ENCODE measurements around the gene UBR4. TPM values are rescaled to one million over a fixed set of nuclear protein-coding genes. Genes with fewer than 3 reads are reported as not detected.

Gene UBR4
- polyA plus RNA-seq, 1 of the 3 experiments (the other 2 are of a cell fraction): 68.7 TPM

DNA sequence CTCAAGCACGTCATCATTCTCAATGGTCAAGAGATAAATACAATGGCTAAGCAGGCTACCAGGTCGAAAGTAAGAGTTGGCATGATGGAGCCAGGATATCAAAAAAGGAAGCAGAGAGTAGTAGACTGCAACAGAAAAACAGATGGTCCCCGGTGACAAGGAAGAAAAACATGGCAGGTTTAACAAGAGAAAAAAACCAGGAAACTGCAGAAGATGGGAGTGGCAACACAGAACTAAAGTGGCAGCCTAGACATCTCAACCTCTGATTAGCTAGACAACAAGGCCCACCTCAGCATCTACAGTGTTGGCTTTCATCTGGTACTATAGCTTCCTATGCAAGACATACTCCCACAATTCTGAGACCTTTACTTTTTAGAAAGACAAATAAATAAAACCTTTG is 3.1 kb downstream of the UBR4 start:
- CTCF ChIA-PET: interaction anchor here (0.9 to 1.9 kb wide), 2 partner anchors 9 to 11 kb away, joined by 3 to 6 read pairs; no protein-coding TSS in a partner anchor
- peaks cover 27% of the 10 kb centered on the region for H3F3A ChIP-seq (replicated peaks; ENCODE audit: insufficient read depth)
- no peak overlapping the region for H3K27ac ChIP-seq (ENCODE audit: low read depth in 2 of 2, low read length in 1 of 2)
- no peak overlapping the region for H3K9ac ChIP-seq
- H4K20me1 ChIP-seq (ENCODE audit: insufficient read depth): peaks cover 75% of the 10 kb centered on the region
- H3K79me2 ChIP-seq (ENCODE audit: insufficient read depth): peaks cover 100% of the 10 kb centered on the region
- H3K4me3 ChIP-seq (ENCODE audit: low read depth in 2 of 2, low read length in 1 of 2): no peak overlapping the region
- 89% methylated on average over 3 of the region's 3 CpGs for WGBS (ENCODE audit: low lambda C conversion rate)
- DNase-seq: no peak
- no peak overlapping the region for H3K4me2 ChIP-seq
- TF ChIP-seq RXRA (IDR thresholded peaks at IDR 0.05; ENCODE audit: borderline replicate concordance, low read depth): no peak
- no peak for TF ChIP-seq MXI1 (IDR thresholded peaks at IDR 0.05; ENCODE audit: low read depth, low read length)
- TF ChIP-seq, protein P1, sequence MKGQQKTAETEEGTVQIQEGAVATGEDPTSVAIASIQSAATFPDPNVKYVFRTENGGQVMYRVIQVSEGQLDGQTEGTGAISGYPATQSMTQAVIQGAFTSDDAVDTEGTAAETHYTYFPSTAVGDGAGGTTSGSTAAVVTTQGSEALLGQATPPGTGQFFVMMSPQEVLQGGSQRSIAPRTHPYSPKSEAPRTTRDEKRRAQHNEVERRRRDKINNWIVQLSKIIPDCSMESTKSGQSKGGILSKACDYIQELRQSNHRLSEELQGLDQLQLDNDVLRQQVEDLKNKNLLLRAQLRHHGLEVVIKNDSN (IDR thresholded peaks at IDR 0.05; ENCODE audit: borderline replicate concordance, low read depth): no peak
- TF ChIP-seq, protein P2, sequence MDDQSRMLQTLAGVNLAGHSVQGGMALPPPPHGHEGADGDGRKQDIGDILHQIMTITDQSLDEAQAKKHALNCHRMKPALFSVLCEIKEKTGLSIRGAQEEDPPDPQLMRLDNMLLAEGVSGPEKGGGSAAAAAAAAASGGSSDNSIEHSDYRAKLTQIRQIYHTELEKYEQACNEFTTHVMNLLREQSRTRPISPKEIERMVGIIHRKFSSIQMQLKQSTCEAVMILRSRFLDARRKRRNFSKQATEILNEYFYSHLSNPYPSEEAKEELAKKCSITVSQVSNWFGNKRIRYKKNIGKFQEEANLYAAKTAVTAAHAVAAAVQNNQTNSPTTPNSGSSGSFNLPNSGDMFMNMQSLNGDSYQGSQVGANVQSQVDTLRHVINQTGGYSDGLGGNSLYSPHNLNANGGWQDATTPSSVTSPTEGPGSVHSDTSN (IDR thresholded peaks at IDR 0.05): no peak
- TF ChIP-seq SMC3 (IDR thresholded peaks at IDR 0.05; ENCODE audit: low read depth, low read length): no peak
- TF ChIP-seq SIN3A (IDR thresholded peaks at IDR 0.05; ENCODE audit: borderline replicate concordance, low read depth, low read length): no peak
- TF ChIP-seq ELF1 (IDR thresholded peaks at IDR 0.05): no peak
- TF ChIP-seq FOXJ3 (CRISPR knock-in tag; IDR thresholded peaks at IDR 0.05): no peak
- TF ChIP-seq, protein P3, sequence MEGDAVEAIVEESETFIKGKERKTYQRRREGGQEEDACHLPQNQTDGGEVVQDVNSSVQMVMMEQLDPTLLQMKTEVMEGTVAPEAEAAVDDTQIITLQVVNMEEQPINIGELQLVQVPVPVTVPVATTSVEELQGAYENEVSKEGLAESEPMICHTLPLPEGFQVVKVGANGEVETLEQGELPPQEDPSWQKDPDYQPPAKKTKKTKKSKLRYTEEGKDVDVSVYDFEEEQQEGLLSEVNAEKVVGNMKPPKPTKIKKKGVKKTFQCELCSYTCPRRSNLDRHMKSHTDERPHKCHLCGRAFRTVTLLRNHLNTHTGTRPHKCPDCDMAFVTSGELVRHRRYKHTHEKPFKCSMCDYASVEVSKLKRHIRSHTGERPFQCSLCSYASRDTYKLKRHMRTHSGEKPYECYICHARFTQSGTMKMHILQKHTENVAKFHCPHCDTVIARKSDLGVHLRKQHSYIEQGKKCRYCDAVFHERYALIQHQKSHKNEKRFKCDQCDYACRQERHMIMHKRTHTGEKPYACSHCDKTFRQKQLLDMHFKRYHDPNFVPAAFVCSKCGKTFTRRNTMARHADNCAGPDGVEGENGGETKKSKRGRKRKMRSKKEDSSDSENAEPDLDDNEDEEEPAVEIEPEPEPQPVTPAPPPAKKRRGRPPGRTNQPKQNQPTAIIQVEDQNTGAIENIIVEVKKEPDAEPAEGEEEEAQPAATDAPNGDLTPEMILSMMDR (IDR thresholded peaks at IDR 0.05): no peak
- TF ChIP-seq POLR2AphosphoS5 (IDR thresholded peaks at IDR 0.05; ENCODE audit: low read depth, low read length): no peak
- no peak for TF ChIP-seq GATA2 (CRISPR knock-in tag; IDR thresholded peaks at IDR 0.05)
- TF ChIP-seq RCOR1 (IDR thresholded peaks at IDR 0.05; ENCODE audit: low read length): no peak
- no peak for TF ChIP-seq EP300 (IDR thresholded peaks at IDR 0.05; ENCODE audit: borderline replicate concordance in 1 of 2, low read depth in 1 of 2, low read length in 1 of 2)
- TF ChIP-seq CHD2 (IDR thresholded peaks at IDR 0.05; ENCODE audit: low read length, partially characterized antibody): no peak
- TF ChIP-seq JUND (IDR thresholded peaks at IDR 0.05): no peak
- TF ChIP-seq GABPA (IDR thresholded peaks at IDR 0.05; ENCODE audit: low read depth): no peak
- no peak for TF ChIP-seq TAF1 (IDR thresholded peaks at IDR 0.05; ENCODE audit: borderline replicate concordance, low read depth, low read length)
- TF ChIP-seq, protein P4, sequence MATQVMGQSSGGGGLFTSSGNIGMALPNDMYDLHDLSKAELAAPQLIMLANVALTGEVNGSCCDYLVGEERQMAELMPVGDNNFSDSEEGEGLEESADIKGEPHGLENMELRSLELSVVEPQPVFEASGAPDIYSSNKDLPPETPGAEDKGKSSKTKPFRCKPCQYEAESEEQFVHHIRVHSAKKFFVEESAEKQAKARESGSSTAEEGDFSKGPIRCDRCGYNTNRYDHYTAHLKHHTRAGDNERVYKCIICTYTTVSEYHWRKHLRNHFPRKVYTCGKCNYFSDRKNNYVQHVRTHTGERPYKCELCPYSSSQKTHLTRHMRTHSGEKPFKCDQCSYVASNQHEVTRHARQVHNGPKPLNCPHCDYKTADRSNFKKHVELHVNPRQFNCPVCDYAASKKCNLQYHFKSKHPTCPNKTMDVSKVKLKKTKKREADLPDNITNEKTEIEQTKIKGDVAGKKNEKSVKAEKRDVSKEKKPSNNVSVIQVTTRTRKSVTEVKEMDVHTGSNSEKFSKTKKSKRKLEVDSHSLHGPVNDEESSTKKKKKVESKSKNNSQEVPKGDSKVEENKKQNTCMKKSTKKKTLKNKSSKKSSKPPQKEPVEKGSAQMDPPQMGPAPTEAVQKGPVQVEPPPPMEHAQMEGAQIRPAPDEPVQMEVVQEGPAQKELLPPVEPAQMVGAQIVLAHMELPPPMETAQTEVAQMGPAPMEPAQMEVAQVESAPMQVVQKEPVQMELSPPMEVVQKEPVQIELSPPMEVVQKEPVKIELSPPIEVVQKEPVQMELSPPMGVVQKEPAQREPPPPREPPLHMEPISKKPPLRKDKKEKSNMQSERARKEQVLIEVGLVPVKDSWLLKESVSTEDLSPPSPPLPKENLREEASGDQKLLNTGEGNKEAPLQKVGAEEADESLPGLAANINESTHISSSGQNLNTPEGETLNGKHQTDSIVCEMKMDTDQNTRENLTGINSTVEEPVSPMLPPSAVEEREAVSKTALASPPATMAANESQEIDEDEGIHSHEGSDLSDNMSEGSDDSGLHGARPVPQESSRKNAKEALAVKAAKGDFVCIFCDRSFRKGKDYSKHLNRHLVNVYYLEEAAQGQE (IDR thresholded peaks at IDR 0.05; ENCODE audit: low read depth, low read length): no peak
- TF ChIP-seq FOXM1 (IDR thresholded peaks at IDR 0.05; ENCODE audit: low read depth): no peak
- no peak for TF ChIP-seq NRF1 (IDR thresholded peaks at IDR 0.05; ENCODE audit: low read depth, low read length)
- H3K9me2 ChIP-seq: no peaks in the 10 kb centered on the region
- H3K36me3 ChIP-seq (replicated peaks in 1 of 2; ENCODE audit: control insufficient read depth in 1 of 2, insufficient read depth in 2 of 2, low read length in 1 of 2): peaks cover 0 to 5% of the 10 kb centered on the region in 2 experiments
- POLR2A ChIA-PET: no interaction called here
- H3K27me3 ChIP-seq (ENCODE audit: insufficient read depth): no peaks in the 10 kb centered on the region
- peaks cover 21 to 34% of the 10 kb centered on the region in 2 experiments for H3K4me1 ChIP-seq (ENCODE audit: control insufficient read depth in 1 of 2, insufficient read depth in 2 of 2, low read depth in 1 of 2, low read length in 1 of 2)
- no peak overlapping the region for H2AFZ ChIP-seq (ENCODE audit: low read depth)
- no peaks in the 10 kb centered on the region for H3K9me3 ChIP-seq
